GM21515 (cell line): ENCODE results near the gene MDH2.
"Not testable (repeated sequence)": the region's sequence is repeated elsewhere in the genome, so short reads cannot be mapped to it uniquely, and the experiment has no call there.

Experiments
- ATAC-seq: cut with Tn5 transposase; IDR thresholded peaks from one replicate; pipeline ENCODE4 v1.9.1; 2021; ENCODE audit not compliant: unreplicated experiment

MDH2 gene

DNA sequence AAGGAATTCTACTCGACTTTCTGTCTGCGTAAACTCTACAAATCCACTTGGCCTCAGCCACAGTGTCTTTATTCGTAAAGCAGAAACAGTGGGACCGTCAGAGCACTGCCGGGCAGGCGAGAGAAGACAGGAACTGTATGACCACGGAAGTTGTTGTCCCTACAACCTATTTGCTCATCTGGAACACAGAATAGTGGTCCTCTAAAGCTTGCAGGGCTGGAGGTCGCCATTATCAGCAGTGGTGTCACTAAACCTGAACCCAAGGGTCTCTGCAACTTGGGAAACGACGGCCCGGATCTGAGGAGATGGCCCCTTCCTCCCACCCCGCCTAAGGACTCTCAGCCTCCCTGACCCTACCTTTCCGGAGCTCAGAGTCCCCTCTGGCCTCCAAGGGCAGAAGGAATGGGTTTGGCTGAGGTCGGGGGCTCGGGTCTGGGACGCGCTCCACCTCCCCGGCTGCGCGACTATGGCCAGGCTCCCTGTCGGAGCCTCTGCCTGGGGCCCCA lies 548 bp upstream of the MDH2 start:
- peak; percentile 5 for ATAC-seq

DNA sequence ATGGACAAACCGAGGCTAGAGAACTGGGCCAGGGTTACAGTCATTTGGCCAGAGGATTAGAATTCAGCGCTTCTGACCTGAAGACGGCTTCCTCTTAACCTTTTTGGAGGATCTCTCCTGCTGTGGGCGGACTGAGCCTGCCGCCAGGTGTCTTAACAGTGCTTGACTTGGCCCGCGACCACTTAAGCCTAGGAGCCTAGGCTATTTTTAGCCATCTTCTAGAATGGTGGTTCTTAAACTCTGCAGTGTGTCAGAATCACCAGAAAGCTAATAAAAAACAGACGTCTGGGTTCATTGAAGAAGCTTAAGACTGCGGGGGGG lies 722 bp downstream of the MDH2 start:
- ATAC-seq, result no peak

DNA sequence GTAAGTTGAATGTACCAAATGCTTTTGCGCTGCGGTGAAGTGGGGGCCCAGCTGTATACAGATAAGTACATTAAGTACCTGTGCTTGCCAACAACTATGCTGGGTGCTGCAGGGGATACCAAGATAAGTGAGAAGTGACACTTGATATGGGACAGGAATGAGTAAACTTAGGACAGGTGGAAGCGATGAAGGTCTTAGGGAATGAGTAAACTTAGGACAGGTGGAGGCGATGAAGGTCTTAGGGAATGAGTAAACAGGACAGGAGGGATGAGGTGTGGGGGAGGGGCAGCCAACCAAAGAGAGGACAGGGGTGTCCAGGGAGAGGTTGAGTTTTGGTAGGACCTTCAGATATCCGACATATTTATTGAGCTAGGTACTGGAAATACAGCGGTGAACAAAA lies 1.4 kb downstream of the MDH2 start:
- no peak for ATAC-seq

DNA sequence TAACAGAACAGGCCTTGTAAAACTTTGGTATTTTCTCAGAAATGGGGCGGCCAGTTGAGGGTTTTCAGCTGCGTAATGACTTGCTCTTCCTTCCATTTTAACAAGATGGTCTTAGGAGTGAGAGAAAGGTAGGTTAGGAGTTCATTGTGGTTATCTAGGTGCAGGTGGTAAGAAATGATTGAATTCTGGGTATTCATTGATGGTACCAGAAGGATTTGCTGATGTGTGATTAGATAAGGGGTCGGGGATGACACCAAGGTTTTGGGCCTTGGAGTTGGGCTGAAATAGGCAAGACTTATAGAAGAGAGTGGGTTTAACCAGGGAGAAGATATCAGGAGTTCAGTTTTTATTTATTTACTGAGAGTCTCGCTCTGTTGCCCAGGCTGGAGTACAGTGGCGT lies 2.6 kb downstream of the MDH2 start:
- ATAC-seq, result no peak

DNA sequence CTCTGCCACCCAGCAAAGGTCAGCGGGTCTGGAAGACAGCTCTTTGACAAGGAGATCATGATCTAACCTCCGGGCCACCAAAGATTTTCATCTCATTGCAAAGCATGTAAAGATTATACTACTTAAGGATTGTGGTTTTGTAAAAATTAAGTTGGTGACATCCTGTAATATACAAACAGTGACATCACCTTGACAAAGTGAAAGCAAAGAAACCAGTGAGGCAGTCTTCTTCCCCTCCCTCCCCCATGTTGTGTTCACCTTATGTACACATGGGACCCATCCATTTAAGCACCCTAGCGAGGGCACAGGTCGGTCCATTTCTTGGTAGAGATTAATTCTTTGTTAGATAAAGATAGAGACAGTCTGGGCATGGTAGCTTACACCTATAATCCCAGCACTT lies 3.9 kb downstream of the MDH2 start:
- ATAC-seq, result no peak

DNA sequence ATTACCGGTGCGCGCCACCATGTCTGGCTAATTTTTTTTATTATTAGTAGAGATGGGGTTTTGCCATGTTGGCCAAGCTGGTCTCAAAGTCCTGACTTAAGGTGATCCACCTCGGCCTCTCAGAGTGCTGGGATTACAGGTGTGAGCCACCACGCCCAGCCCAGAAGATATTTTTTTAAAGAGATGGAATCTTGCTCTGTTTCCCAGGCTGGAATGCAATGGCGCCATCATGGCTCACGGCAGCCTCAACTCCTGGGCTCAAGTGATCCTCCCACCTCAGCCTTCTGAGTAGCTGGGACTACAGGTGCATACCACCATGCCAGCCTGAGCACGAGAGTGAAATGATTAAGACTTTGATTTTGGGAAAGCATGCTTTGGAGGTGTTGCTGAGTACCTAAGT lies 4.8 kb downstream of the MDH2 start:
- ATAC-seq, result not testable (repeated sequence)

DNA sequence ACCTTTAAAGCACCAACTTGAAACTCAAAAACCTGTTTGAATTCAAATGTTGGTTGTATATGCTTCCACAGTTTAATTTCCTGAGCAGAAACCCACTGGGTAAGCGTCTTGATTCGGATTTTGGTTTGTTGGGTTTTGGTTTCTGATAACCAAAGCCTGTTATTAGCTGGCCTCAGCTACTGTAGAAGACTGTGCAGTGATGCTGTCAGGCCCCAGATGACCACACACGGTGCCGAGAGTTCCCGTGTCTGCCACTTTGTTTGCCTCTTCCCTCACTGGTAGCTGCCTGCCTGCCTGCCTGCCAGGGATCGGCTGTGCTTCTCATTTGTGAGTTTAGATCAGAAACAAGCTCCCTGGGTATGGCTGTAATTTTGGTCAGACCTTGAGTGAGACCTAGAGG lies 5.6 kb downstream of the MDH2 start:
- ATAC-seq, result no peak

DNA sequence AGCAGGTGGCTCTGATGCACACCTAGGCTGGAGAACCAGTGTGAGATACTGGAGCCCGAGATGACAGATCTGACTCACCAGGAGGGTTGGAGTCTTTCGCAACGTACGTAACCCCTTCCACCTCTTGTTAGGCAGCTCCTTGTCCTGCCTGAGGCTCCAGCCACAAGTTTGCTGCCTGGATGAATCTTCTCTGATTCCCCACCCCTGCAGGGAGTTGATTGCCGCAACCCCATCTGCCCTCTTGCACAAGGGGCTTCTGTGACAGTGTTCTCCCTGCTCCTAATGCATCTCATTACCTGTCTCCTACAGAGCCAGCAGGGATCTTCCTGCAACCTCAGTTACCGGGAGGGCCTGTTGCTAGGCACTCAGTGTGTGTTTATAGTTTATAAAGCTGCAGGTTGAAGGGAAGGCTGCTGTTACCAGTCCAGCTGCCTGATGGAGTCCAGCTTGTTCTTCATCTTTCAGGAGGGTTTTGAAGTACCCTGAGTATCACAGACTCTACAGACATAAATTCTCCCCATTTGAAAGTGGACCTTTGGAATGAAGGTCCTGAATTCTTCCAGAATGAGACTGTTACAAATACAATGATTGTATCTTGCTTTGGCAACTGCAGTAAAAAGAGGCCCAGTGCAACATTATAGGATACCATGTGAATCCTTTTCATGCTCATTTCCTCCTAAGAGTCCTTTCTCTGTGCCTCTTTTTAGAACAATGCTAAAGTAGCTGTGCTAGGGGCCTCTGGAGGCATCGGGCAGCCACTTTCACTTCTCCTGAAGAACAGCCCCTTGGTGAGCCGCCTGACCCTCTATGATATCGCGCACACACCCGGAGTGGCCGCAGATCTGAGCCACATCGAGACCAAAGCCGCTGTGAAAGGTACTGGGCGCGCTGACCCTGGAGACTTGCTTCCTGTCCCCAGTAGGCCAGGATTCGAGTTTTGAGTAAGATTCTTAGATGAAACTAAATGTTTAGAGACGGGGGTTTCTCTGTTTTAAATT lies 6.5 kb downstream of the MDH2 start:
- no peak for ATAC-seq

DNA sequence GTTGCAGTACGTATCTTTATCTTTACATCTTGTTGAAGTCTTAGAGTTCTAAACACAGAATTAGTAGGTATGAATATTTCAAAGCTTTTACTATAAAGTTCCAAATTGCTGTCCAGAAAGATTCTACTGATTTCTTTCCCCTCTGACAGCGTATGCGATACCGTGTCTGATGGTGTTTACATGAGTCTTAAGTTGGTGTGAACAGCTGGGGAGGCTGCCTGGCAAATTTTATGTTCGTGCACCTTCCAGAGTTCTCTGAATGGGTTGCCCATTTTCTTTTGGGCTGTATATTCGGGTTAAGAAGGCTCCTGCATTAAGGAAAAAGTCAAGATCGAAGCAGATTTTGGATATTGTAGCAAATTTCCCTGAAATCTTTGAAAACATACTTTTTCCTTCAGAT lies 8.3 kb downstream of the MDH2 start:
- ATAC-seq, result no peak

DNA sequence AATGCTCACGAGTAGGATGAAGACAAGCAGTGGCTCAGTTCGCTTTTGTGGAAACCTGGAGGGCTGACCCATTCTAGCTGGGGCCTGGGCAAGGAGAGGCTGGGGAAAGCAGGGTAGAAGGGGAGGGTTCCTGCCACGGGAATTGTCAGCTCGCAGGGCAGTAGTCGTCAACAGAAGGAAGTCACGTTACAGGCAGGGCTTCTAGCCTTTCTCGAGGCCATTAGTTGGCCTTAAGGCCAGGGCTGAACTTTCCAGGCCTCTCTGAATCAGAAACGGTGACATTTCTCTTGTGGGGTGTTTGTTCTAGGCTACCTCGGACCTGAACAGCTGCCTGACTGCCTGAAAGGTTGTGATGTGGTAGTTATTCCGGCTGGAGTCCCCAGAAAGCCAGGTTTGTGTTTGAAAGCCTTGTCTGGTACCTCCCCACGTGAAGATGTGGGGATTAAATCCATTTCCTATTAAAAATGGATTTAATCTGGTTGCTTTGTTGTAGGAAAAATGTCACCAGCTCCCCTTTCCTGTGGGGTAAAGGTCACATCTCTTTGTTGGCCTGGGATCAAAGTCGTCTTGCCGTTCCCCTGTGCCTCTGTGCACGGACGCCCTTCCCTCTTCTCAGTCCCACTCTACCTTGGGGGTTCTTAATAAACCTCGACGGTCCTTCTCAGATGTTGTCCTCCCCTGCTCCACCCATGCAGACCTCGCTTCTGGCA lies 9.4 kb downstream of the MDH2 start:
- no peak for ATAC-seq

DNA sequence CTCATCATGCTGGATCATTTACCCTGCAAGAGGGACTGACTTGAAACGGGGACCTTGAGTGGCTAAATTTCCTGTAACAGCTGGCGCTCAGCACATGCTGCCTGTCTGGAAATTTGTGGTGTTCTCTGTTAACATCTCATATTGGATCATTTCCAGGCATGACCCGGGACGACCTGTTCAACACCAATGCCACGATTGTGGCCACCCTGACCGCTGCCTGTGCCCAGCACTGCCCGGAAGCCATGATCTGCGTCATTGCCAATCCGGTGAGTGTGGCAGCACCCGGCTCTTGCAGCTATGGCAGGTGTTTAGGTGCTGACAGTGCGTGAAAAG lies 9.9 kb downstream of the MDH2 start:
- no peak for ATAC-seq

DNA sequence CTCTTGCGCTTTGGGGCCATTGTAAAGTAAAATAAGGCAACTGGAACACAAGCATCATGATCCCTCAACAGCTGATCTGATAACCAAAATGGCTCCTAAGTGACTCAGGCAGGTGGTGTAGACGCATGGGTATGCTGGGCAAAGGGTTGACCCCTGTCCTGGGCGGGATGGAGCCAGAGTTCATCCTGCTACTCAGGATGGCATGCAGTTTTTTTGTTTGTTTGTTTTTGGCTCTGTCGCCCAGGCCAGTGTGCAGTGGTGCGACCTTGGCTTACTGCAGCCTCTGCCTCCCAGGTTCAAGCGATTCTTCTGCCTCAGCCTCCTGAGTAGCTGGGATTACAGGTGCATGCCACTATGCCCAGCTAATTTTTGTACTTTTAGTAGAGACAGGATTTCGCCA lies 10.8 kb downstream of the MDH2 start:
- ATAC-seq, result not testable (repeated sequence)

DNA sequence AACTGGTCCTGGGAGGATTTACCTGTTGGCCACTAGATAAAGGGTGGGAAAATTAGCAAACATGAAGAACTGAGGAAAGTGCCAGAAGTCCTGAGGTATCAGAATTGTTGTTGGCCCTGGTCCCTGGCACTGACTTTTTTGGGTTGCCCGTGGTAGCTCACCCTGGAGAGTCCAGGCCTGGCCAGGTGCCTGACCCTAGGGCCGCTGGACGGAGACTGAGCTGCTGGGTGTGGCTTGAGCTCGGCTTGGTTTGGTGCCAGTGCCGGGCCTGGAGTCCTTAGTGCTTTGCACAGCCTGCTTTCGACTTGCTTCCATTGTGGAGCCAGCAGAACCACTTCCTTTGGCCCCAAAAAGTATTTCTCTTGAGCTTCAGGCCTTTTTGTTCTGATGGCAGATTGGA lies 12.9 kb downstream of the MDH2 start:
- no peak for ATAC-seq

DNA sequence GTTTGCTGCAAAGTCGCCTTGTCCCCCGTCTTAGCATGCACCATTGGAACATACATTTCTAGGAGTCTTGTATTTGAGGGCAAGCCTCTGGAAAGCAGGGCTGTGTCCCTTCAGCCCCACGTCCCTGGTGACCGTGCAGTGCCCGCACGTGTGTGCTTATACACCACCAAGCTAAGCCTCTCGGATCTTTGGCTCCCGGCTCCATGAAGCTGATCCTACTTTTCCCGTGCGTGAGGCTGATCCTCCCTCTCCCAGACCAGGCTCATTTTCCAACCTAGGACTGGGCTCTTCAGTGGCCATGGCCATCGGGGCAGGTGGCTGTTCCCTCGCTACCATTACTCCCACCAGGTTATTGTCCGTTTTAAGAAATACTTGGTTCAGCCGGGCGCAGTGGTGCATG lies 14.3 kb downstream of the MDH2 start:
- no peak for ATAC-seq

DNA sequence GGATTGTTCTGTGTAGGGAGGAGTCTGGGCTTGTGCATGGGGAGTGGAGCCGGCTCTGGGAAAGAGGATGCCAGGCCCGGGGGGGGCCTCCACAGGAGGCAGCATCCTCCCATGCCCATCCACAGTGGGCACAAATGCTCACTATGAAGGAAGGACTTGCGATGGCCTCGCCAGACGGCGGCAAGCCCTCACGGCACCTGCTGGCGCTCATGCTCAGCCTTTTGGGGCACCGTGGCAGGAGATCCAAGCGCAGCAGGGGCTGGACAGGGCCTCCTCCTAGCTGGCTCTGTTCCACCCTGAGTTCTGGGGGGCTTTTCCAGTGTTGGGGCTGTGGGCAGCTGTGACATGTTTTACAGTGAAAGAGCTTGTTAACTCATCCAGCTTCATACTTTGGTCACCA lies 15.2 kb downstream of the MDH2 start:
- no peak for ATAC-seq

DNA sequence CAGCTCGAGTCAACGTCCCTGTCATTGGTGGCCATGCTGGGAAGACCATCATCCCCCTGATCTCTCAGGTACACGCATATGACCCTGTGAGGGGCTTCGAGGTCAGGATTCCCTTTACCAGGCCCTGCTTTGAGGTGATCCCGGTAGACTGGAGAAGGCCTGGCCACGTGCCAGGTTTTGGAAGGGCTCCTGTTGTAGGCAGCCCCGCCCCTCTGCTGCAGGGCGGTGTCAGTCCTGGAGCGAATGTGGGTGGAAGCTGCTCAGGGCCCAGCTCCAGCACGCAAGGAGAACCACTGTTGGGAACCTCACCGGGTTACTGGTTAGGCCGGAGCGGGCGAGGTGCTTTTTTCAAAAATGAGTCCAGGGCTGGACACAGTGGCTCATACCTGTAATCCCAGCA lies 15.6 kb downstream of the MDH2 start:
- no peak for ATAC-seq

DNA sequence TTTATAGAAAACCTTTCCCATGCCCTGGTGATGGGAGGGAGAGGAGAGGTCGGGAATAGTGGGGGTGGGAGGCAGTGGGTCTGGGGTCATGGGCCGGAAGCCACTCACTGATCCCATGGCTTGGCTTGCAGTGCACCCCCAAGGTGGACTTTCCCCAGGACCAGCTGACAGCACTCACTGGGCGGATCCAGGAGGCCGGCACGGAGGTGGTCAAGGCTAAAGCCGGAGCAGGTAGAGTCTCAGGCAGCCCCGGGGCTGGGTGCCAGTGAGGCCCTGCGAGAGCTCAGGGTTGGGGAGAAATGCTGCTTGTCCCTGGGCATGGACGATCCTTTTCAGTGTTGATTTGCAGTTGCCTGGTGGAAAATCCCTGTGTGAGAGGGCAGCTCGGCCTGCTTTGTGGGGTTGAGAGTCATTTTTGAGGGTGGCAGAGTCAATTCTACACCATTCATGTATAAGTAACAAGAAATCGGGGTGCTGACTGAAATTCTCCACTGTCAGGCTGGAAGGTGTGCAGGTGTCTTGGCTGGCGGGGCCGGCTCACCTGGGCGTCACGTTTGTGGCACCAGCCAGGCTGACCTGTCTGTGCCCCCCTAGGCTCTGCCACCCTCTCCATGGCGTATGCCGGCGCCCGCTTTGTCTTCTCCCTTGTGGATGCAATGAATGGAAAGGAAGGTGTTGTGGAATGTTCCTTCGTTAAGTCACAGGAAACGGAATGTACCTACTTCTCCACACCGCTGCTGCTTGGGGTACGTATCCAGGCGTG lies 16.5 kb downstream of the MDH2 start:
- ATAC-seq, result no peak

DNA sequence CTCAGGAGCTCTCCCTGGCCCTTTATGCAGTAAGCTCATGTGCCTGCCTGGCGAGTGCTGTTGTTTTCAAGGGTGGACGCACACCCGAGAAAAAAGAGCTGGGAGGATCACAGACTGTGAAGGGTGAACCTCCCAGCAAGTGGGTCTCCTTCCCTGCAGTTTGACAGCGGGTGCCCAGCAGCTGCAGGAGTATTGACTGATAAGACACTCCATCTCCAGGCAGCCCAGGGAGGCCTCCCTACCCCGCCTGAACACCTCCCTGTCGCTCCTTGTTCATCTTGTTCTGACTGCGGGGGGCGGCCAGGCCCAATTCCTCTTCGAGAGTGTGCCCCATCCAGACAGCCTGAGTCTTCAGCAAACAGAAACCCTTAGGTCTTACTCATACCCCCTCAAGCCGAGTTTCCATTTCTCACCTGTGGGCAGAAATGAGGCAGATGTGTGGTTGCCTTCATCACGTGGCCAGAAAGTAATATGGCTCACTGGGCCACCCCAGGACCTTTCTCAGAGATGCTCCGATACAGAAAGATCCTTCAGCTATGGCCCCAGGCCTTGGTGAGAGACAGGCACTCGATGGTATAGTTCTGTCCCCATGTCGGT lies 17.2 kb downstream of the MDH2 start:
- ATAC-seq, result no peak

DNA sequence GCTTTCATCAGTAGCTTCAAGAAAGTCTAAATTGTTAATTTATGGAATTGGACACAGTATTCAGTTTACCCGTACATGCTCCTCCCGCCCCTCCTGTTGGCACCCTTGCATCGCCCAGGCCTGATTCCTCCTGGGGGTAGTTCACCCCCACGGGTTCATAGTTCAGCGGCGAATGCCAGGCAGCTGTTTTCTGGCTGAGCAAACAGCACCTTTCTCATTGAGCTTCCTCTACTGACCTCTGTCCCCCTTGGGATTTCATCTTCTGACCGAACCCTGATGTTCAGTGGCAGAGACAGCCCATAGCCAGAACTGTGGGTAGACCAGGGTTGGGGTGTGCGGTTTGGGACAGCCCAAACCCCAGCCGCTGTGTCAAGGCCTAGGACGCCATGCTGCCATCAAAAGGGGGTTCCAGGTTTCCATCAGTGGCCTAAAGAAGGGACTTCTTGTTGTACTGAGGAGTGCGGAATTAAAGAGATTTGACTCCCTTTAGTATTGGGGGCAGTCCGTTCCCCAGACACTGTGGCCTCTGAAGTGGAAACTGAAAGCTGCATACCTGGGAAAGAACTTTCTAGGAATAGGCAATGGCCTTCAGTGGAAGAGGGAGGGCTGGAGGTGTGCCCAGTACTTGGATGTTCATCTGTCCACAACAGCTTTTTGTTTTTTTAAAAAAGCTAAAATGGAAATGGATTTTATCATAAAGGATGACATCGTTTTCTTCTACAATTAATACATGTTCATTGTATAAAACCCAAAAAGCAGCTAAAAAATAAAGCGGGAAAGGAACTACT lies 19.0 kb downstream of the MDH2 start:
- ATAC-seq, result no peak

DNA sequence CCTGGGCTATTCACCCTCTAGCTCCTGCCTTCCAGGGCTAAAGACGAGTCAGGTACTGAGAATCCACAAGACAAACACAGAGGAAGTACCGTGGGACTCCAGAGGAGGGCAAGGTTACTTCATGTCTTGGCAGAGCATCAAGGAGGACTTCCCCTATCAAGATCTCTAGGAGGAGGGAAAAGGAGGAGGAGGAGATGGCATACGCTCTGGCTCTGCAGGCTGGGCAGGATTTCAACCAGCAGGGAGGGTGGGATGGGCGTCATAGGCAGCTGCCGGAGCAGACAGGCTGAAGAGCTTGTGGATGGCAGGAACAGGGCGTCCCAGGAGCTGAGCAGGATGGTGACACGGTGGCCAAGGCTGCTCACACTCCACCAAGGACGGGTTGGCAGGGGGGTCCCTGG lies 21.3 kb downstream of the MDH2 start:
- no peak for ATAC-seq
